ENCODE data around the gene HOXB9.

DNA sequence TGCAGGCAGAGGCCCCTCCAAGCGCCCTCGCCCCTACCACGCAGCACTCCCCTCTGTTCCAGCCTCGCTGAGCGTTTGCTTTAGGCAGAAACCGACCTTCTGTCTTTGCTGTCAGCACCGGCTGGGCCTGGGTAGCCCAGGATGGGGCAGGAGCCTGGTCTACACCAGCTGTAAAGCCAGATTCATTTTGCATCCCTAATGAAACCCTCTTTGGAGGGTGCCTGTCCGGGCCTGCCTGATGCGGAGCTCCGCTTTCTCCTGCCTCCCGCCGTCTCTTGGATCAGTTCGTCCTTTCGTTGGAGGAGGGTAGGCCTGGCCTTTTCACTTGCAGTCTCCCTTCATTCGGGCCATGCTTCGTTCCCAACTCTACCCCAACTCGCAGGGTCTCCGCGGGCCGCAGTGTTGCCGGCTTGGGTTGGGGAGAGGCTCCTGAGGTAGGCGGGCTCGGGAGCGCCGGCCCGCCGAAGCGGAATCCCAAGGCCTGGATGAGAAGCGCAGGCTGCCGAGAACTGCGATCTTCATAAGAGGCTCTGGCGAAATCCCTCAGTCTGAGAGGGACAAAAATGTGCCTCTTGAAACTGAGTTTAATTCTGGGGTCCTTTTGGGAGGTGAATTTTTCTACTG is 6.2 kb downstream of the HOXB9 start:
- TF ChIP-seq, protein P1, sequence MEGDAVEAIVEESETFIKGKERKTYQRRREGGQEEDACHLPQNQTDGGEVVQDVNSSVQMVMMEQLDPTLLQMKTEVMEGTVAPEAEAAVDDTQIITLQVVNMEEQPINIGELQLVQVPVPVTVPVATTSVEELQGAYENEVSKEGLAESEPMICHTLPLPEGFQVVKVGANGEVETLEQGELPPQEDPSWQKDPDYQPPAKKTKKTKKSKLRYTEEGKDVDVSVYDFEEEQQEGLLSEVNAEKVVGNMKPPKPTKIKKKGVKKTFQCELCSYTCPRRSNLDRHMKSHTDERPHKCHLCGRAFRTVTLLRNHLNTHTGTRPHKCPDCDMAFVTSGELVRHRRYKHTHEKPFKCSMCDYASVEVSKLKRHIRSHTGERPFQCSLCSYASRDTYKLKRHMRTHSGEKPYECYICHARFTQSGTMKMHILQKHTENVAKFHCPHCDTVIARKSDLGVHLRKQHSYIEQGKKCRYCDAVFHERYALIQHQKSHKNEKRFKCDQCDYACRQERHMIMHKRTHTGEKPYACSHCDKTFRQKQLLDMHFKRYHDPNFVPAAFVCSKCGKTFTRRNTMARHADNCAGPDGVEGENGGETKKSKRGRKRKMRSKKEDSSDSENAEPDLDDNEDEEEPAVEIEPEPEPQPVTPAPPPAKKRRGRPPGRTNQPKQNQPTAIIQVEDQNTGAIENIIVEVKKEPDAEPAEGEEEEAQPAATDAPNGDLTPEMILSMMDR (IDR thresholded peaks at IDR 0.05; ENCODE audit: insufficient read depth, low read length, poor library complexity, severe bottlenecking): no peak
- TF ChIP-seq EZH2phosphoT487 (conservative IDR thresholded peaks at IDR 0.05; ENCODE audit: low read length): no peak

All from SU-DHL-6 (cell line).